Stimulated activated CD8-positive, alpha-beta memory T cell treated with anti-CD3 and anti-CD28 coated beads, Interleukin-4, amount 100 ng/mL, for 24 hours (primary cell): Measurements from ENCODE around the gene TBC1D14.
"Not testable (repeated sequence)": the region's sequence is repeated elsewhere in the genome, so short reads cannot be mapped to it uniquely, and the experiment has no call there.

Experiments used
- DNase-seq: peaks from one replicate; pipeline ENCODE4 v3.0.0-alpha.2; 2020; ENCODE audit warnings: low read depth

The TBC1D14 gene

DNA sequence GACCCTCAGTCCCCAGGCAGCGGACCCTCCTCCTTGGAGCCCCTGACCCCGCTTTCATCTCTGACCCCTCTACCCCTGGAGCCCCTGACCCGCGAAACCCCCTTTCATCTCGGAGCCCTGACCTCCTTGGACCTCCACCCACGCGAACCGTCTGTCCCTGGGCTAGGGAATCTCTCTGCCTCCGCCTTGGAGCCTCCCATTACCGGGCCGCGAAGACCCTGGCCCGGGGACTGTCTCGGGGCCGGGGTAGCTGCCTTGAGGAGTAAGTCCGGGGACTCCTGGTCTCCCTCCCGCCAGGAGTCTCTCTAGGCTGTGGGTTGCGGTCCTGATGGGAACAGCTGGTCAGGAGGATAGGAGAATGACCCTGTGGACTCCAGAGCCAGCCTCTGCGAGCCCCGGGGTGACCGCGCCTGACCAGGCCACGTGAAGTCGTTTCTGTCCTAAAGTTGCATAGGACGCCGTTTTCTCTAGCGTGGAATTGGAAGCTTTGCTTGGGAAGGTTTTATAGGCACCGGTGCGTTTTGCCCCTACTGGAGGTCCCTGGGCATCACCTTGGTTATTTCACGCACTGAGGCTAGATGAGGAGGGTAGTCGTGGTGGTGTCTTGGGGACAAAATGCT, 824 bp downstream of the TBC1D14 start:
- no peak for DNase-seq

- DNase-seq = no peak
These were observed 1.6 kb downstream of the TBC1D14 start for GRCh38 chr4:6910960-6911874.

GRCh38 chr4:6911917-6912316, 2.3 kb downstream of the TBC1D14 start:
- DNase-seq = not testable (repeated sequence)

DNA sequence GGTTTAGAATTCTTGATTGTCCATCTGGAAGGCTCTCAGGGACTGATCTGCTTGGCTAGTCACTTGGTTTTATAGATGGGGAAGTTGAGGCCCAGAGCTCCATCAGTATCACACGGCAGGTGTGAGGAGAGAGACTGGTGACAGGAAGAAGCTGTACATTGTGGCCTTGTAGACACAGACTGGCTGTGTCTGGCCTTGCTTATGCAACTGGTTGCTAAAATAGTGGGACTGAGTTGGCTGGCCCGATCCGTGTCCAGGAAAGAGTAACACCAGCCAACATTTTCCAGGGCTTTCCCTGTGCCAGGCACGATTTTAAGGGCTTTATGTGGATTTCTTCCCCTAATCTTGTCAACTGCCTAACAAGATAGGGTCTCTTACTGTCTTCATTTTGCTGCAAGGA, 2.8 kb downstream of the TBC1D14 start:
- DNase-seq = no peak

- DNase-seq = no peak
These were observed 3.8 kb downstream of the TBC1D14 start for GRCh38 chr4:6913350-6913905.

DNA sequence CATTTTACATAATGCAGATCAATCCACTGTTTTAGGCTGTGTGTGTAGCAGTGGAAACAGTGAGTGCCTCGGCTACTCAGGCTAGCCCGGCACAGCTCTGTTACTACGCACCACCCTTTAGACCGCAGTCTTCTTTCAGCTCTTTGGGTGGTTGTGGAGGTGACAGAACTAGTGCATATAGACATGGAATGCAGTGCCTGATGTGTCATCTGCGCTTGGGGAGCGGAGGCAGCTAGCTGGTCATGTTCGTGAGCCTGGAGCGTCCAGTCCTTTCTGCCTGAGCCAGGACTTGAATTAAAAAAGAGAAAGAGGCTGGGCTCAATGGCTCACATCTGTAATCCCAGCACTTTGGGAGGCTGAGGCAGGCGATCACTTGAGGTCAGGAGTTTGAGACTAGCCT, 4.8 kb downstream of the TBC1D14 start:
- DNase-seq = no peak

GRCh38 chr4:6915041-6916005, 5.7 kb downstream of the TBC1D14 start:
- DNase-seq = no peak

- DNase-seq = no peak
These were observed 6.5 kb downstream of the TBC1D14 start for GRCh38 chr4:6916069-6916586.

- DNase-seq = no peak
These were observed 7.2 kb downstream of the TBC1D14 start for GRCh38 chr4:6916587-6917460.

GRCh38 chr4:6917461-6918271, 8.0 kb downstream of the TBC1D14 start:
- DNase-seq = no peak

- no peak for DNase-seq
These were observed 8.7 kb downstream of the TBC1D14 start for GRCh38 chr4:6918338-6918737.

DNA sequence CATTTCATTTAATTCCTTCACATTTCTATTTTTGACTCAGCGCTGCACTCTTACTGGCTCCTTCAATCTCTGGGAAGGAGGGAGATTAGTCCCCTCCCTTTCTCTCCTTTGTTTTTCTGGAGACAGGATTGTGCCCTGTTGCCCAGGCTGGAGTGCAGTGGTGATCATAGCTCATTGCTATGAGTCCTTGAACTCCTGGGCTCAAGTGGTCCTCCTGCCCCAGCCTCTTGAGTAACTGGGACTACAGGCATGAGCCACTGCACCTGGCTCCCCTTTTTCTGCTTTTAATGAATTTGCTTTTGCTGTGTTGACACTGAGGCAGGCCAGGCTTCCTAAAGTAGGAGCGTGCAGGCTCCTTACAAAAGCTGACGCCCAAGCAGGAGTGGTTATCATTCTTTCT, 10.5 kb downstream of the TBC1D14 start:
- DNase-seq = no peak

- DNase-seq = no peak
These were observed 13.9 kb downstream of the TBC1D14 start for GRCh38 chr4:6923507-6923906.

DNA sequence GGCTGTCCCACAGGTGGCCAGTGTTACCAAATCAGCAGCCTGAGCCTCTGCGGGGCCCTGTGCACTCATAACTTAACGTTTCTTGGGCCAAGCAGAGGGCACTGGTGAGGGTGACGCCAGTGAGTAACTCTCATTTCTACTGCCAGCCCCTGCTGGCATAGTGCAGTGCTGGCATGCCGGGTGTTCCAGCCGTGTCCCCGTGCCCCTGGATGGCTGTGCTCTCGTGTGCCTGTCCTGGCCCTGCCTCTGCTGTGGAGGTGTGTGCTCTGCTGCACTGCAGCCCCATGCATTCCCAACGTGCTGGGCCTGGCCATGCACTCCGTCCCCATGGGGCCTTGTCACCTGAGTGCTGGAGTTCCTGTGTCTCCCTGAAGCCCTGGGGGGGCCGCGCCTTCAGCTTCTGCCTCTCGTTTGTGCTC, 14.7 kb downstream of the TBC1D14 start:
- DNase-seq = no peak

DNA sequence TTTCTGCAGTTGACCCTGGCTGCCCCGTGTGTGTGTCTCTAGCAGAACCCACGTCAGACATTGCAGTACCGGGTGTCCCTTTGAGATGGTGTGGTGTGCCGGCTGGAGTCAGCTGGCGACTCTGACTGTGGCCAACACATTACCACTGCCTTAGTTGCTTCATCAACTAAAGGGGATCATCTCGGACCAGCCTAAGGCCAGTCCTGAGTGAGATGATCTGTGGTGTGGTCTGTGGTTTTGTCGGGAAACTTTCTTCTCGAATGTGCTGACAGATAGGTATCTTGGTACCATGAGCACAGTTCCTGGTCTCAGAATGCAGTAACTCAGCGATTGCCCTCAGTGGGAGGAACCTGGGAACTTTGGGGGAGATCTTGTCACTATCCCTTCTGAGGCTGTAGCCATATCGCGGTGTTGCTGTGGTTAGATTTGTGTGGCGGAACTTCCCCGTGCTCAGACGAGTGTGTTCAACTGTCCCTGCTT, 15.8 kb downstream of the TBC1D14 start:
- no peak for DNase-seq

- no peak for DNase-seq
These were observed 16.5 kb downstream of the TBC1D14 start for GRCh38 chr4:6926081-6926480.

GRCh38 chr4:6926681-6927478, 17.3 kb downstream of the TBC1D14 start:
- DNase-seq = peak; percentile 36

- no peak for DNase-seq
These were observed 18.5 kb downstream of the TBC1D14 start for GRCh38 chr4:6928081-6928480.

- DNase-seq = no peak
These were observed 19.7 kb downstream of the TBC1D14 start for GRCh38 chr4:6929339-6929811.
